Subcutaneous adipose tissue (tissue), 4 donors: ENCODE results near the gene PCBD2. TPM values are rescaled to one million over a fixed set of nuclear protein-coding genes. Genes with fewer than 3 reads are reported as not detected.

Experiments used
- CTCF ChIP-seq: fragments of 450-650 bp; IDR thresholded peaks from one replicate; pipeline ENCODE4 v1.5.1; 2016; ENCODE audit warnings: low read depth, mild to moderate bottlenecking, control low read depth, antibody characterized with exemption, moderate library complexity
- total RNA-seq, 4 donors: library from RNA; depleted of rRNA; stranded (reverse); fragments of >200 nt; gene quantifications; one replicate each; pipeline ENCODE4 v1.1.0, GENCODE V29; 2016

The PCBD2 gene
- total RNA-seq, 4 donors from 2014 or later = 4.6 to 7.5 (median 6.6) TPM

- TF ChIP-seq CTCF = no peak
Measured at GRCh38 chr5:134948911-134949310, 44.0 kb downstream of the PCBD2 start.

GRCh38 chr5:134949316-134949715, 44.4 kb downstream of the PCBD2 start:
- TF ChIP-seq CTCF = no peak

- TF ChIP-seq CTCF = no peak
Measured at GRCh38 chr5:134957920-134958608, 53.1 kb downstream of the PCBD2 start.

GRCh38 chr5:134958755-134959154, 53.8 kb downstream of the PCBD2 start:
- TF ChIP-seq CTCF = no peak

- no peak for TF ChIP-seq CTCF
Measured at GRCh38 chr5:134963098-134963497, 58.2 kb downstream of the PCBD2 start.

- no peak for TF ChIP-seq CTCF
Measured at GRCh38 chr5:134964359-134965270, 59.7 kb downstream of the PCBD2 start.

- TF ChIP-seq CTCF = no peak
Measured at GRCh38 chr5:134965271-134965825, 60.4 kb downstream of the PCBD2 start.
